GM21737 (cell line): ENCODE measurements around the gene PPT2.
A peak's percentile ranks its signal among the peaks of the same experiment; 100 is the strongest.
"Not testable (repeated sequence)": the region's sequence is repeated elsewhere in the genome, so short reads cannot be mapped to it uniquely, and the experiment has no call there.

Experiments
- ATAC-seq: cut with Tn5 transposase; IDR thresholded peaks from one replicate; pipeline ENCODE4 v1.9.1; 2021; ENCODE audit warnings: mild to moderate bottlenecking, moderate library complexity; ENCODE audit not compliant: unreplicated experiment

PPT2 gene

DNA sequence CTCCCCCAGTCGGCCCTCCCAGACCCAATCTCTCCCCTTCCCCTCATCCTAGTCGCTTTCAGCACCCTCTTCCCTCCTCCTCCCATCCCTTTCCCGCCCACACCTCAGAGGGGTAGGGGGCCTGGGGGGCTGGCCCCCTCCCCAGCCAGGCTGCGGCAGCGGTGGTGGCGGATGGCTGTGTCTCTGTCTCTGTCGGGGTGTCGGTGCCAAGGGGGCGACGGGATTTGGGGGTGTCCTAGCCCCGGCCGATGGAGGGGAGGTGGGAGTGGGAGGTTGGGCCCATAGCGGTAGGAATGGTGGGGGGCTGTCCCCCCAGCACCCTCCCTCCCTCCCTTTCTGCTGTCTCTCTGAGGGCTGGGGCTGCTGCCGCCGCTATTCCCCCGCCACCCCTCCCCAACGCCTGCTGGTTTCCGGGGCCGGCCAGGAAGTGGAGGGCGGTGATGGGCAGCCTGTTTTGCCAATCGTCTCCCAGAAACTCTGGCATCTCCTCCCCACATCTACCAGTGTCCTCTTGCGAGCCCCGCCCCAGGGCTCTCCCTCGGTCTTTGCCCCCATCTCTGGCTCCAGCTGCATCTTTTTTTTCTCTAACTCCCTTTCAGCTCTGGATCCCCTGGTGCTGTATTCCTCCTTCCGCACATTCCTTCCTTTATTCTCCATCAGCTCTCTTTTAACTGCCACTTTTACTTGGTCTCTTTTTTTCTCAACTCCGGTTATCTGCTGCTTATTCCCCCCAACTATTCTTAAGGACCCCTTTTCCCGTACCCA is 22.0 kb downstream of the PPT2 start, which contains the start of gene AGPAT1:
AGPAT1 (minus strand) TSS at position 374 of the 765 bp plus-strand sequence. CDS start 4,588 bp downstream, outside the sequence.
- ATAC-seq, result peak; percentile 34

DNA sequence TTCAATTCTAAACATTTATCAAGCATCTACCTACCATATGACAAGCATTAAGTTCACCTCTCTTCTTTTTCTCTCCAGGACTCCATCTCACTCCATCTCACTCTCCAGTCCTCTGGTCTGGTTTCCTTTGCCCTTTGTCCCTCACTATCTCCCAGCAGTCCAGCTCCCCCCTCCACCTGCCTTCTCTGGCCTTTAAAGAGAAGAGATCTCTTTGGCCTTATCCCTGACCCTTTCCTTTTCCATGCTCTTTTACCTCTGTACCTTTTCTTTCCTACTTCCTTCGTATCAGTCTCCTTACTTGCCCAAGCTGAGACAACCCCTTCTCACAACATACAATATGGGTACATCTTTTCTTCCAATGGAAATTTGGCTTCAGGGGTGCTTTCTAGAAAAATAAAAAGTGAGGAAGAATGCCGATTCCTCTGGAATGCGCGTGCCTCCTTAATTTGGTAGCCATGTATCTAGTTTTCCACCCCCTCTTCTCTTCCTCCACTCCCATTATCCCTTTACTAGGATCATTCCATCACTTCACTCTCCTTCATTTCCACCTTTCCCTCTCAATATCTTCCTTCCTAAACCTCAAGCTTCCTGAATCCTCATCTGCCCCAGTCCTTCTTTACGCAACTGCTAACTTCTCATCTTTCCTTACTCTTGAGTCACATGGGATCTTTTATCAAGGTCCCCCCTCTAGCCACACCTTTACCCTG is 22.7 kb downstream of the PPT2 start:
- no peak for ATAC-seq

DNA sequence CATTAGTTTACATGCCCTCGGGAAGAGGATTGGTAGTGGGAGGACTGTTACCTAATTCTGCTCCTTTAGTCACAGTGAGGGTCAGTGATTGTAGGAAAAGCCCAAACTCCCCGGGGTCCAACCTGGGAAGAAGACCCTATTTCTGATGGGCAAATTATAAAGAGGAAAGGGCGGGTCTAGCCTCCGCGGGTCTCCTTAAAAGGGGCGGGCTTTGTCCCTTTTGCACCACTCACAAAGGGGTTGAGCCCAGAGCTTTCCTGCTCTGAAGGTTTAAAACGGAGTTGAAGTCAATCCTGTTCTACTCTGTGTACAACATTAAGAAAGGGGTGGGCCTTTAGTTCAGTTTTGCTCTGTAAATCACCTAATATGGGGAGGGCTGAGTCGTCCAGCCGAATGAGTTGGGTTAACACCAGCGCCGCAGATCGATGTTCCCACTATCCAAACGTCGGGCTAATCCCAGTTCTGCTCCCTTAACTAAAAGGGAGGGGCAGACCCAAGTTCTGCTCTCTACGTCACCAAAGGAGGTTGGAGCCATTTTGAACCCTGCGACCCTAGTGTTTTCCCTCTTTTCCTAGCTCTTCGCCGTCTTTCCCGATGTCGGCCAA is 23.3 kb downstream of the PPT2 start:
- ATAC-seq, result peak; percentile 1

DNA sequence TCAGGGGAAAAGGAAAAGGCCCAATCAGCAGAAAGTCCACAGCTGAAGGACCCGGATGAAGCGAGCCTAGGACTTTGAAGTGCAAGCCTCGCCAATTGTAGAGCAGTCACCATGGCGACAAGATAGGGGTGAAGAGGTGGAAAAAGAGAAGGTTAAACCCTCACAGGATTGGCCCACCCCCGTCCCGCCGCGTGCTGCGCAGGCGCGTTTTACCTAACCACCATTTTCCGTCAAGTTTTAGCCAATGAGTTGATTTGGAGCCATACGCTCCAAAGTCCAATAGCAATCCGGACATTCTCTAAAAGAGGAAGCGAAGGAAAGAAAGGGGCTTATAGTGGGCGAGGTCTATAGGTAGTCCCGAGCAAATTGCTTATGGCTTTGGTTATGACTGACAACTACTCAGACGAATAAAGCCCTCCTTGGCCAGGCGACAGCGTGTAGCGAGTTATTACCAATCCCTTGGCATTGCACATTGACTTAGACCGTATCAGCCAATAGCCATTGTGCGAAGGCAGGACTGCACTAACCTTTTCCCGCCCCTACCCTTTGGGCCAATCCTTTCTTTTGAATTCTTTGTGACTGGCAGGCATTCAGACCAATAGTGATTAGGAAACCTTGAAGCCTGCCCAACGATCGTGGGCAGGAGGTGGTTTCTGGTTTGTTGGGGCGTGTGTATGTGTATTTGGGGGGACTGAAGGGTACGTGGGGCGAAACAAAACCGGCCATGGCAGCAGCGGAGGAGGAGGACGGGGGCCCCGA is 24.0 kb downstream of the PPT2 start, which contains the start of gene RNF5:
RNF5 (plus strand) TSS at position 618 of the 759 bp plus-strand sequence; CDS start at position 725, 107 bp downstream.
- peak; percentile 74 for ATAC-seq

DNA sequence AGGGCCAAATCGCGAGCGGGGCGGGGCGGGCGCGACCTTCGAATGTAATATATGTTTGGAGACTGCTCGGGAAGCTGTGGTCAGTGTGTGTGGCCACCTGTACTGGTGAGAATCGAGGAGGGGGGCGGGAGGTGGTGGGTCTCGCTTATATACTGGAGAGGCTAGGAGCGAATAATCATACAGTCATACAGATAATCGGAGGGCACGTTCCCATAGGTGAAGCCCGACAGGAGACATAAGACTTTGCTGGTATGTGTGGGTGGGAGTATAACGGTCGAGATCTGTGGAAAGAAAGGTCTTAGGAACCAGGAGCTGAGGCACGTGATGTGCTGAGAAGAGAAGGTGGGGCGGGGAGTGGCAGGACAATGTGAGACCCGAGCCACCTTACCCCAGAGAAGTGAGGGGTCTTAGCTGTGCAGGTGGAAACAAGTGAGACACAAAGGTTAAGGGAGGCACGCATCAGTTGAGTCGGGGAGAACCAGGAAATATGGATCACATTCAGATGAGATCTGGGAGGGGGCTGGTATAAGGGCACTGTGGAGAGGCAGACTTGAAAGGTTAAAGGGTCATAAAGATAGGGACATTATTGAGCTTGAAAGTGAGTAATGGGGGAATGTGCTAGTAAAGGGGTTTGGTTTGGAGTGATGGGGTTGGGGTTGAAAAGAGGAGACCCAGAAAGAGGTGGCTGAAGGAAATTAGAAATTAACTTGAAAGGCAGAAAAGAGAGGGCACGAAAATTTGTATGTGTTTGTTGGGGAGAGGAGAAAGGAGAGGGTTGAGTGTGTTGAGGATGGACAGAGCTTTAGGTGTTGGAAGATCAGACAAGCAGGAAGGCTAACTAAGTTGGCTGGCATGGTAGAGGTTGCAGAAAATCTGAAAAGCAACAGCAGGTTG is 24.9 kb downstream of the PPT2 start:
- no peak for ATAC-seq

DNA sequence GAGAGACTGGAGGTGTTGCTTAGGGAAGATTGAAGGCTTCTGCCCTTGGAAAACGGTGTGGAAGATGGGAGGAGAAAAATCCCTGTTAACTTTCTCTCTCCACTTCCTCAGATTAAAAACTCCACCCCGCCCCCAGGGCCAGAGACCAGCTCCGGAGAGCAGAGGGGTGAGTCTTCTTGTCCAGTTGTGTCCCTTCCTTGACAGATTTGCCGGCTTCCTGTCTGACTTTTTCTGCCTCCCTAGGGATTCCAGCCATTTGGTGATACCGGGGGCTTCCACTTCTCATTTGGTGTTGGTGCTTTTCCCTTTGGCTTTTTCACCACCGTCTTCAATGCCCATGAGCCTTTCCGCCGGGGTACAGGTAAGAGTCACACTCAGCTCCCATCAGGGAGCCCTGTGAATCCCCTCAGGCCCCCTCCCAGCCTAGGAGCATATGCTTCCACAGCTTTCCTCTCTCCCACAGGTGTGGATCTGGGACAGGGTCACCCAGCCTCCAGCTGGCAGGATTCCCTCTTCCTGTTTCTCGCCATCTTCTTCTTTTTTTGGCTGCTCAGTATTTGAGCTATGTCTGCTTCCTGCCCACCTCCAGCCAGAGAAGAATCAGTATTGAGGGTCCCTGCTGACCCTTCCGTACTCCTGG is 25.9 kb downstream of the PPT2 start:
- ATAC-seq, result no peak

DNA sequence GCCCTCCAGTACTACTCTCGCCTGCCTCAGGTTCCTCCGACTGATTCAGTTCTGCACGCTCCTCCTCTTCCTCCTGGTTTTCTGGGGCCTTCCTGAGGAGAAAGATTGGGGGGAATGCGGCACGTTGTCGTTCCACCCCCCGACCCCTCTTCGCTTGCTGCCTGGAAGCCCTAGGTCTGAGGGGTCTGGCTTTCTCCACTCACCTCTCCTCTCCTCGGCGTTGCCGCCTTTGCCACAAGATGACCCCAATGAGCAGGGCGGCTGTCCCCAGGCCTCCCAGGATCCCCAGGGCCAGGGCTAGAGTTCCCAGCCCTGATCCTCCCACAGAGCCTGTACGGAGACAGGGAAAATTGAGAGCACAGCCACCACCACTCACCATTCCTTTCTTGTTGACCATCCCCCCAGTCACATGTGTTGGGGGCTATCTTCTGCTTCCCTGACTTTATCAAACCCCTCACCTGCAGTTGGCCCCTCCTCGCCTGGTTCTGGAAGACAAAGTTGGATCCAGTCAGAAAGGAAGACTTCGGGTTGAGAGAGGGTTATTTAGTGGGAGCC is 27.3 kb downstream of the PPT2 start:
- ATAC-seq, result no peak

DNA sequence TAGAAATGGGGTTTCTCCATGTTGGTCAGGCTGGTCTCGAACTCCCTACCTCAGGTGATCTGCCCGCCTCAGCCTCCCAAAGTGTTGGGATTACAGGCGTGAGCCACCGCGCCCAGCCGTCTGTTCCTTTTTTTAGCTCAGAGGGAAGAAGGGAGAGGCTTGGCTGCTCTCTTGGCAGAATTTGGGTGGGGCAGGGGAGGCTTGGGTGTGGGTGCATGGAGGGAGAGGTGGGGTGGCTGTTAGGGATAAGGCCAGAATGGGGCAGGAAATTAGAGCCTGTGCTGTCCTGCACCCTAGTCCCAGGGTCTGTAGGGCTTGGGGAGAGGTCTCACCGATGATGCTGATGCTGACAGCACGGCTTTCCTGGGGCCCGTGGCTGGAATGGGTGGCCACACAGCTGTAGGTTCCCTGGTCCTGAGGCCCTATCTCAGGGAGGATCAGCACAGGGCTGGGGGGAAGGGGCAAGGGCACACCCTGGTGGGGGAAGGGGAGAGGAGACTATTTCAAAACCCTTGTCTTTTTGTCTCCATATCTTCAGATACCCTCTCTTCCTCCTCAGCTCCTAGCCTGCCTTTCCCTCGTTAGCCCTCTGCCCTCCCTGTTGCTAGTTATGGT is 28.1 kb downstream of the PPT2 start:
- ATAC-seq, result no peak

DNA sequence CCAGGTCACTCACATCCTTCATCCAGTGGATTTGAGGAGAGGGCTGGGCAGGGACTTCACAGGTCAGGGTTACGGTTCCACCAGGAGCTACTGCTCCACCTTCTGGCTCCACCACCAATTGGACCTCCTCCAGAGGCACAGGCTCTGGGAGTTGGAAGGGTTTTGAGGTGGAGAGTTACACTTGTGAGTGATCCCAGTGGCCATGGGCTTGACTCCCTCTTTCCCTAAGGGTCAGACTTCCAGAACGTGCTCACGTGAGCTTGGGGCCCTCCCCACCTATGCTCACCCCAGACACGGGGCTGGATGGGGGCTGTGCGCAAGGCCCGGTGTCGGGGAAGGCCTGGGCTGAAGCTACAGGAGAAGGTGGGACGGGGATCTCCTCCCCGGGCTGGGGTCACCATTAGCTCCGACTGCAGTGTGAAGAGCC is 28.6 kb downstream of the PPT2 start:
- ATAC-seq, result no peak

DNA sequence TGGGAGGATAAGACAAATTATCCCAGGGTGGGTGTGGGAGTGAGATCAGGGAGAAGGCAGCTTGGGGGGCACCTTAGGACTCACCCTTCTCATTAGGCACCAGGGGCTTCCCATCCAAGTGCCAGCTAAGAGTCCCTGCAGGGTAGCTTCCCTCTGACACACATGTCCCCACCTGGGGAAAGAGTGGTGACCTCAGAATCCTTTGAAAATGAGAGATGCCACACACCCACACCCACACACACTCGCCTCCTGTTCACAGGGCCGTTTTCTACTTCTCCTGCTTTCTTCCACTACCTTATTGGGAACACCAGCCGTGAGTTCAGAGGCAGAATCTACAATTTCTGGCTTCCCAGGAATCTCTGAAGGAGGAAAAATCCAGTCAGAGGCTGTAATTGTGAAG is 29.1 kb downstream of the PPT2 start:
- no peak for ATAC-seq

DNA sequence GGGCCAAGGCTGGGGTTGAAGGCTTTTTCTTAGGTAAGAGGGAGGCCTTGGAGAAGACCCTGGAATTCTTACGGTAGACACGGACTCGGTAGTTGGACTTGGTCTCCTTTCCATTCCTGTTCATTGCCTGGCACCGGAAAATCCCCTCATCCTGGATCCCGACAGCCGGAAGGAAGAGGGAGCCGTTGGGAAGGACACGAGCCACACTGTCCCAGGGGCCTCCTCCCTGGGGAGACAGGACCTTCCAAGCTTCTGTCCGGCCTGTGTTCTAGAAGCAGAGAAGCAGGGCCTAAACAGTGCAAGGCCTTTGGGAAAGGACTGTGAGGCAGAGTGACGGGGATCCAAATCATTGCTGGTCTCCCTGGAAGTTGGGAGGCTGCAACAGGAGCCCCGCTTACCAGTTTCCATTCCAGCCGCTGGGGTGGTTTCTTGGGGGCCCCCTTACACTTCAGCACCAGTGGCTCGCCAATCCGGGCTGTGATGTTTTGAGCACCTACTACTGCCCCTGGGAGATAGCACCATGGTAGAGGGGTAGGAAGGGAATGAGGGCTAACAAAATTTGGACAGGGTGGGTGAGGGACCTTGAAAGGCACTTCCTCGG is 29.6 kb downstream of the PPT2 start:
- ATAC-seq, result no peak

DNA sequence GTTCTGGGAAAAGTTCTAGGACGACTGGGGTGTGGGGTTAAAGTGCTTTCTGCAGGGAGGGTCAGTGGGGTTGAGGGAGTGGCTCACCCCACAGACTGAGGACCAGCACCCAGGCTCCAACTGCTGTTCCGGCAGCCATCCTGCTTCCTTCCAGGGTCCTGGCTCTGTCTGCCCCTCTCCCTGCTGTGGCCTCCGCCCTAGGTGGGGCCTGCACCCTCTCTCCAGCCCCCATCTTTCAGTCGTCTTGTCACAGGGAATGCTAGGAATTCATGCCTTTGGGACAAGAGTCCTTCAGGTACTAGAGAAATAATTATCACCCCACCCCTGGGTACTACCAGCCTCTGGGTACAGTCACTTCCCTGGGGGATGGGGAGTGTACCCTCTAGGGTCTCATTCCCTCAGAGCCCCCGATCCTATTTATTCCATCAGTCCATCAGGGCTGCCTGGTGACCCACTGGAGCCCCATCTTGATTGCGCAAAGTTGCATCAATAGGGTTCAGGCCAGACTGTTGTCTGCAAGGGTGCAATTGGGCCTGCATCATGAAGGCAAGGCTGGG is 30.2 kb downstream of the PPT2 start, which contains the start of gene AGER:
AGER (minus strand) TSS at position 170 of the 557 bp plus-strand sequence; CDS start at position 139, 31 bp downstream.
- ATAC-seq, result no peak

DNA sequence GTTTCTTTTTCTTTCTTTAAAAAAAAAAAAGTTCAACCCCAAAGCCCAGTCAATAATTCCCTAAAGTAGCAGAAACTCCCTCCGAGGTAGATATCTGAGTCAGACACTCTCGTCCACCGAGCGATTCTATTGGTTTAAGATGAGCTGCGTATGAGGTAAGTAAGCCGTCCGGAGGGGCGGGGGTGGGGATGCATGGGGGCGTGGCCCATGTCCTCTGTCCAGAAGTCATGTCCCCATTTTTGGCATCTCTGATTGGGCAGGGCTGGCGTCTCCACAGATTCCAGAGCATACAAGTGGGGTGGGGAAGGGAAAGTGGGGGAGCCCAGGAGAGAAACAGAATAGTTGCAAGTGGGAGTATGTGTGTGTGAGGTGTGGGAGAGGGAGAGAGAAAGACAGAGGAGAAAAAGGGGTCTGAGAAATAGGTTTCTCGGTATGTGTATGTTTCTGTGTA is 31.8 kb downstream of the PPT2 start:
- ATAC-seq, result not testable (repeated sequence)

DNA sequence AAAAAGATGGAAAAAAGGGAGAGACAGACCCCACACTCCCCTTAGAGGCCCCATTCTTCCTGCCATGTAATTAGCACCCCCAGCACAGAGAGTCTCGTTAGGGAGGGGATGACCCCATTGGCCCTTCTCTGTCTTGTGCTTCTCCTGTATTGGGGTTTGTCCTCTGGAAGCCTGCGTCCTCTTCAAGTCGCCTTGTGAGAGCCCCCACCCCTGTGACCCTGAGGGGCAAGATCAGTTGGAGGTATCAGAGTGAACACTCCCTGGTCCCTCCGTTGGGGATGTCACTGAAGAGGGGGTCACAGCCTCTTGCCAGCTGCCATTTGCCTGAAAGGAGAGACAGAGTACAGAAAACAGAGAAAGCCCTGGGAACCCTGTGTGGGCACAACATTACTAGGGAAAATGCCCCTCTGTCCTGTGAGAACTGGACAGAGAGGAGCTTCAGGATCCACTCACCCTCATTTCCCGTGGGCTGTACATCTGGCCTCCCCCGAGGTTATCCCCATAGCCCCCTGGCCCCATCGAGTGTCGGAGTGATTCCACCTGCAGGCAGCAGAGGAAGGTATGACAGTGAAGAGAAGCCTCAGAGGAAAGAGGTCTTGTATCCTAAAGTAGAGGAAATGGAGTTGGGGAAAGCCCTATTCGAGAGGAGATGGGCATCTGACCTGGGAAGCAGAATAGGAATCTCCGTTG is 32.4 kb downstream of the PPT2 start:
- not testable (repeated sequence) for ATAC-seq

DNA sequence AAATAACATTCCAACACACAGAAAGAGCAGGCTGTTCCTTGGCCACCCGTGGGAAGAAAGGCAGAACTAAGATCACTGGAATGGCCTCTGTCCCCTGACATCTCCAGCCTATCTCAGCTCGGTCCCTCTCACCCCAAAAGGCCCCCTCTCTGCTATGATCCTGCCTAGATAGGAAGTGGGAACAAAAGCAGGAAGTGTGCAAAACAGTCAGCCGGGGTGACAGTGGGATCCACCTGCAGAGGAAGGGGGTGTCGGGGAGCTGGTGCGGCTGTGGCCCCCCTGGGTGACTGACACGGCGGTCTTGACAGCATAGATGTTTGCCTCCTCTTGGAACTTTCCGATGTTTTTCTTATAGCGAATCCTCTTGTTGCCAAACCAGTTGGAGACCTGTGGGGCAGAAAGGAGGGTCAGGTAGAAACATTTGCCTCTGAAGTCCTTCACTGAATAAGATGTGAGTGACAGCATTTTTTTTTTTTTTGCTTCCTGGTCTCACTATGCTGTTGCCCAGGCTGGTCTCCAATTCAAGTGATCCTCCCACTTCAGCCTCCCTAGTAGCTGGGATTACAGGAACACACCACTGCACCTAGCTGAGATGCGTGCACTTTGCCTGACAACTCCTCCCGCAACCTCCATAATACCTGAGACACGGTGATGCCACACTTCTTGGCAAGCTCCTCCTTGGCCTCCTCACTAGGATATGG is 33.2 kb downstream of the PPT2 start:
- no peak for ATAC-seq

DNA sequence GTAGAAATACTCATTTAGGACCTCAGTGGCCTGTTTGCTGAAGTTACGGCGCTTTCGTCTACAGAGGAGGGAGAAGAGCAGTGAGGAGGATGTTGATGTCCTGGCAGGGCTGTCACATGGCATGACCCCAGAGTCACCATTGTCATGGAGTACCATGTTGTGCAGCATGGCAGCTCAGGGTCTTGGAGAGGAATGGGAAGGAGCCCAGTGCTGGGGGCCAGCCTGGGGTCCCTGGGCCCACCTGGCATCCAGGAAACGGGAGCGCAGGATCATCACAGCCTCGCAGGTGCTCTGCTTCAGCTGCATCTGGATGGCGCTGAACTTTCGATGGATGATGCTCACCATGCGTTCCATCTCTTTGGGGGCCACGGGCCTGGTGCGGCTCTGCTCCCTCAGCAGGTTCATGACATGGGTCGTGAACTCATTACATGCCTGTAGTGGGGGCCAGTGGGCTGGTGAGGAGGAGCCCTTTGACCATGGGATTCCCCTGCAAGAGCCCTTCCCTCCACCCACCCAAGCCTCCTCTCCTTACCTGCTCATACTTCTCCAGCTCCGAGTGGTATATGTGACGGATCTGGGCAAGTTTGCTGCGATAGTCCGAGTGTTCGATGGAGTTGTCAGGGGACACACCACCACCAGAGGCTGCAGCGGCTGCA is 33.9 kb downstream of the PPT2 start:
- not testable (repeated sequence) for ATAC-seq
